Adrenal gland (tissue), 5 donors: ENCODE results near the gene PLRG1.

Experiments used
- CTCF ChIP-seq, 6 experiments: fragments of 450-650 bp in 4 of 6; fragments of 200-600 bp in 2 of 6; sonication (generic) in 1 of 6; IDR thresholded peaks; 1 replicate in 5 of 6; 2 replicates in 1 of 6; pipeline versions ENCODE4 v1.5.1 to v1.8.0; 2016 to 2021; ENCODE audit warnings: antibody characterized with exemption in 6 of 6, mild to moderate bottlenecking in 2 of 6, moderate library complexity in 1 of 6
- POLR2A ChIP-seq, 2 donors: fragments of 450-650 bp; IDR thresholded peaks; one replicate each; pipeline ENCODE4 v1.6.1; 2017; ENCODE audit warnings: antibody characterized with exemption in 2 of 2, mild to moderate bottlenecking in 2 of 2, moderate library complexity in 1 of 2
- donor health status: DM: no; HTN: no; CAD: no.

- no peak for TF ChIP-seq CTCF (IDR thresholded peaks at IDR 0.05)
- no peak for TF ChIP-seq POLR2A (IDR thresholded peaks at IDR 0.05)
These were observed 52.3 kb downstream of the PLRG1 start for GRCh38 chr4:154497889-154498288.
